GM12892 (cell line): ENCODE measurements around the gene EPB41L1.

ENCODE experiments used
- POLR2A ChIP-seq: IDR thresholded peaks from 2 replicates; pipeline ENCODE4 v1.6.1; 2011; ENCODE audit warnings: low read depth, low read length, control low read depth
- POLR2AphosphoS5 ChIP-seq: IDR thresholded peaks from 2 replicates; pipeline ENCODE4 v1.6.1; 2011; ENCODE audit warnings: low read depth, low read length, control low read depth

- TF ChIP-seq POLR2A (no peak), POLR2AphosphoS5 (no peak)
Observed at GRCh38 chr20:36273414-36274180, 119.1 kb downstream of the EPB41L1 start.
